Daoy (cell line): ENCODE measurements around the gene GPR162. TPM values are rescaled to one million over a fixed set of nuclear protein-coding genes. Genes with fewer than 3 reads are reported as not detected.

Source experiments
- DNase-seq: peaks from one replicate; pipeline ENCODE4 v3.0.0-alpha.2; 2015; ENCODE audit warnings: low read depth
- total RNA-seq: library from RNA; depleted of rRNA; stranded (reverse); fragments of >200 nt; shearing (Covaris generic); gene quantifications from 2 replicates; pipeline ENCODE4 v1.2.3, GENCODE V29; 2014

The GPR162 gene
- total RNA-seq, 1 experiment from 2014 or later = 0.74 TPM

DNA sequence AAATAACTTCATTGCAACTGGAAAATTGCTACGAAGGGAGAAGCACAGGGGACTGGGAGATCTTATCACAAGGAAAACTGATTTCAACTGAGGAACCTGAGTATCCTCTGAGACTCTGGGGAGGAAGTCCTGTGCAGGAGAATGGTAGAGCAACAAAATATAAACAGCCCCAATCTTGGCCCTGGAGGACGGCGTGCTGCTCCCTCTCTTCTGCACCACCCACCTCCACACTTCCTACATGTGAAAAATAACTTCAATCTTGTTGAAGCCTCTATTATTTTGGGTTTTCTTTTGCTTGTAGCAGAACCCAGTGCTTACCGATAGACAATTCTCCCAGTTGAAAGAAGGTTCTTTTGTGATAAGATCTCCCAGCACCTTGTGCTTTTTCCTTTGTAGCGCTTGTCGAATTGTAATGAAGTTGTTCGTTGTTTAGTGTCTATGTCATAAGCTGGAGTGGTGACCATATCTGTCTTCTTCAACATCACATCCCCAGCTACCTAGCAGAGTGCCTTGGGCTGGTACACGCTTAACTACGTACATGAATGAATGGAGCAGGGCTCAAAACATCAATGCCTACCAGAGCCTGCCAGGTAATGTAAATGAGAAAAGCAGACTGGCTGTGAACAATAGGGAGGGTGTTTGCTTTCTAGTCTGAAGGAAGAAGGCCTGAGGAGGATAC, 35.1 kb upstream of the GPR162 start:
- DNase-seq = no peak

DNA sequence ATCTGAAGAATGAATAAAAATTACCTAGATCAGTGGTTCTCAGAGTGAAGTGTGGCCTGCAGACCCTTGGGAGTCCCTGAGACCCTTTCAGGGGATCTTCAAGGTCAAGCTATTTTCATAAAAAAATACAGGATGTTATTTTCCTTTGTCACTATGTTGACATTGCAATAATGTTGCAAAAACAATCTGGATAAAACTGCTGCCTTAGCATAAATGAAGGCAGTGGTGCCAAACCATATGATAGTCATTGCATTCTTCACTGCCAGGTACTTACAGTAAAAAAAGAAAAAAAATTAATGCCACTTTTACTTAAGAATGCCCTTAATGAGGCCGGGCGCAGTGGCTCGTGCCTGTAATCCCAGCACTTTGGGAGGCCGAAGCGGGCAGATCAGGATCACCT, 34.3 kb upstream of the GPR162 start:
- DNase-seq = no peak

DNA sequence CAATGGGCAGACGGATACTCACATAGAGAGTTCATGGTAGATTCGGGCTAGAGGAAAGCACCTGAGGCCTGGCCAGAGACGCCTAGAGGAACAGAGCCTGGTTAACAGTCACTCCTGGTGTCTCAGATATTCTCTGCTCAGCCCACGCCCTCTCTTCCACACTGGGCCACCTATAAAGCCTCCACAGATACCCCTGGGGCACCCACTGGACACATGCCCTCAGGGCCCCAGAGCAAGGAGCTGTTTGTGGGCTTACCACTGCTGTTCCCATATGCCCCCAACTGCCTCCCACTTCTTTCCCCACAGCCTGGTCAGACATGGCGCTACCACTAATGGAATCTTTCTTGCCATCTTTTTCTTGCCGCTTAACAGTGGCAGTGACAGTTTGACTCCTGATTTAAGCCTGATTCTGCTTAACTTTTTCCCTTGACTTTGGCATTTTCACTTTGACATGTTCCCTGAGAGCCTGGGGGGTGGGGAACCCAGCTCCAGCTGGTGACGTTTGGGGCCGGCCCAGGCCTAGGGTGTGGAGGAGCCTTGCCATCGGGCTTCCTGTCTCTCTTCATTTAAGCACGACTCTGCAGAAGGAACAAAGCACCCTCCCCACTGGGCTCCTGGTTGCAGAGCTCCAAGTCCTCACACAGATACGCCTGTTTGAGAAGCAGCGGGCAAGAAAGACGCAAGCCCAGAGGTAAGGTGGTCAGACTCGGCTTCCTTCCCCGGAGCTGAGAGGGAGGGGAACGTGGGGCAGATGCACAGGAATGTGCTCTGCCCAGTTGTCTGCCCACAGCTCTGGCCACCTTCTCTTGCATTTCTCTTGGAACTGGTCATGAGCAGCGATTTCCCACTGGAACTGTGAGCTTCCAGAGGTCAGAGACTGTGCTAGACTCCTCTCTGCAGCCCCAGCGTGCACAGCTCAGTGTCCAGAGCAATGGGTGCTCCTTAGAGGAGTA, 32.4 kb upstream of the GPR162 start, which contains the start of gene CD4:
CD4 (plus strand) TSS at position 557 of the 953 bp plus-strand sequence. CDS start 10,611 bp downstream, outside the sequence.
- DNase-seq = no peak

DNA sequence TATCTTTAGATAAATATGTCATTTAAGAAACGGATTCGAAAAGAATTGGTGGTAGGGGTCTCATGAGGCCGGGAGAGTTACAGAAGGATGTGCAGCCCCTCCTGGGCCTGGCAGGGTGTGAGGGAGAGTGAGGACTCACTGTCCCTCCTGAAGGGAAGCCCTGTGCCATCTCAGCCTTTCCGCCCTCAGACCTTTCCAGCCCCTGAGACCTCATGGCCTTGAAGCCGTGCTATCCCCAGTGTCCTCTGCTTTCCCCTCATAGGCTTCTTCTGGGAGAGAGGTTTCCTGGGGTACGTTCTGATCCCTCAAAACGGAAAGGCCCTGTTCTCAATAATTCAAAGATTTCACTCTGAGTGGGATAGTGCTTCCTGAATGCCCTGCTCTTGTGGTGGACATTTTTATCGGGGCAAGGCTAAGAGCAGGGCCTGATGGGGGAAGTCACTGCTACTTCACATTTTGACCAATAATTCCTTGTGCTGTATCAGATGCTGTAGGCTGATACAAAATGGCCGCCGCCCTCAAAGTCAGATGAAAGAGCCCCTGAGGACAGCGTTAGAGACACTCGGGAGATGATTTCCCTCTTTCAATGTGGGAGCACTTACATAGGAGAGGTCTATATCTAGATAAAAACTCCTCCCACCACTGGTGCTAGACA, 31.0 kb upstream of the GPR162 start:
- no peak for DNase-seq

- DNase-seq = no peak
Observed at GRCh38 chr12:6791931-6792520, 29.6 kb upstream of the GPR162 start.

DNA sequence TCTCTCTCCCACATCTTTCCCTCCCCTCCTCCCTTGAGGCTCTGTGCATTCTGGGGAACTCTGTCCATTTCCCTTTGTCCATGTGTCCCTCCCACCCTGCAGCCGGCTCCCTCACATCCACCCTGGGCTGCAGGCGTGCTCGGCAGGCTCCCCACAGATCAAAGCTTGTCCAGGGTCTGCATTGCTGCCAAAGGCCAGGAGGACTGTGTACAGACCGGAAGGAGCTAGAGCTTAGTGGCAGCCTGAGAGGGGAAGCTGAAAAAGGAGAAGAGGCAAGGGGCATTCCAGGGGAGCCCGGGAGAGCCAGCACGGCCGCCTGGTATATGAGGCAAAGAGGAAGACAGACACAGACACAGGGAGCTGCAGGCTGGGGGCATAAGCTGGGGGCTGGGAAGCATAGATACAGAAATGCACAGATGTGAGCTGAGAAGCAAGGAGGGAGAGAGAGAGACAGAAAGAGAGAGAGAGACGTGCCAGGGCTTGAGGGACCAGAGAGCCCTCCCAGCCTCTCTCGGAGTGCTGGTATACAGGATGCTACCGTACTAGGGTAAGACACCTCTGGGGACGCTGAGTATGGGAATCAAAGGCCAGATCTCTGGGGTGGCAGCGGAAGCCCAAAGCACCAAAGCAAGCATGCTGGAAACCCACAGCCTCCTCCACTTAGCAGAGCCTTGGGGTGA, 29.0 kb upstream of the GPR162 start:
- DNase-seq = no peak

- no peak for DNase-seq
Observed at GRCh38 chr12:6795088-6795487, 26.5 kb upstream of the GPR162 start.

DNA sequence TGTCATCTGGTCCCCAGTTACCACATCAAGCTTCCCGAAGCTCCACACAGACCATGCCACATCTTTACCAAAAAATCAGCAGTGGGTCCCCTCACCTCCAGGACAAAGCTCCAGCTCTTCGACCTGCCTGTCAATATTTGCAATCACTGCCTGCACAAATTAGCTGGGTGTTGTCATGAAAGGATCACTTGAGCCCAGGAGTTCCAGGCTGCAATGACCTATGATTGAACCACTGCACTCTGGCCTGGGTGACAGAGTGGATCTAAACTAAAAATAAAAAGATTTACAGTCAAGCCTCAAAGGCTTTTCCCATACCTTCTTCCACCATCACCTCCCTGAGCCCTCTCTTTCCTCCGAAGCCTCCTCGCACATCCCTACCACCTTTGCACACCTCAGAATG, 25.0 kb upstream of the GPR162 start:
- DNase-seq = no peak

GRCh38 chr12:6799147-6799546, 22.5 kb upstream of the GPR162 start:
- no peak for DNase-seq

- DNase-seq = no peak
Observed at GRCh38 chr12:6807170-6807569, 14.5 kb upstream of the GPR162 start.

- DNase-seq = no peak
Observed at GRCh38 chr12:6809056-6809455, 12.6 kb upstream of the GPR162 start.

GRCh38 chr12:6810758-6811157, 10.9 kb upstream of the GPR162 start:
- DNase-seq = no peak

GRCh38 chr12:6813363-6813762, 8.3 kb upstream of the GPR162 start:
- no peak for DNase-seq

DNA sequence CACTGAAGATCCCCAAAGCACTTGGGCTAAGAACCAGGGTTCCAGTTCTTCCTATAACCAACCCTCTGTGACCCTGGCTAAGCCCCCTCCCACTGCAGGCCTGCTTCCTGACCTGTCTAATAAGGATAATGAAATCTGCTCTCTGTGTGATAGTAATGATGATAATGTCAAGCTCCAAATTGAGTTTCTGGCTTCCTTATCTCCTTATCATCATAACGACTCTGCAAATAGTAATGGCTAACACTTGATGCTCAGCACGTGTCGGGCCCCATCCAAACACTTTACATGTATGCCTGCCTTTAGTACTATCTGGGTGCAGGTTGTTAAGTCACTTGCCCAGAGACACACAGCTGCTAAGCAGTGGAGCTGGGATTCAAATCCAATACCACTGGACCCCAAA, 5.0 kb upstream of the GPR162 start:
- DNase-seq = no peak

DNA sequence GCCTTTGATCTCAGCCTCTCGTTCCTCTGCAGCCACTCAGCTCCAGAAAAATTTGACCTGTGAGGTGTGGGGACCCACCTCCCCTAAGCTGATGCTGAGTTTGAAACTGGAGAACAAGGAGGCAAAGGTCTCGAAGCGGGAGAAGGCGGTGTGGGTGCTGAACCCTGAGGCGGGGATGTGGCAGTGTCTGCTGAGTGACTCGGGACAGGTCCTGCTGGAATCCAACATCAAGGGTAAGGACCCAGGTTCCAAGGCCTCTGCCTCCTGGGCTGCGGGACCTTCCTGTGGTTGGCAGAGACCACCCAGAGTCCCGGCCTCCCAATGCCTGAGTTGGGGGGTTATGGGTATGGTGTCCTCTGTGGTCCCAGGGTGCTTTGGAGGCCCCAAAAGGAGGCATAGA, 4.5 kb upstream of the GPR162 start:
- DNase-seq = no peak

GRCh38 chr12:6817662-6818157, 3.9 kb upstream of the GPR162 start:
- no peak for DNase-seq

DNA sequence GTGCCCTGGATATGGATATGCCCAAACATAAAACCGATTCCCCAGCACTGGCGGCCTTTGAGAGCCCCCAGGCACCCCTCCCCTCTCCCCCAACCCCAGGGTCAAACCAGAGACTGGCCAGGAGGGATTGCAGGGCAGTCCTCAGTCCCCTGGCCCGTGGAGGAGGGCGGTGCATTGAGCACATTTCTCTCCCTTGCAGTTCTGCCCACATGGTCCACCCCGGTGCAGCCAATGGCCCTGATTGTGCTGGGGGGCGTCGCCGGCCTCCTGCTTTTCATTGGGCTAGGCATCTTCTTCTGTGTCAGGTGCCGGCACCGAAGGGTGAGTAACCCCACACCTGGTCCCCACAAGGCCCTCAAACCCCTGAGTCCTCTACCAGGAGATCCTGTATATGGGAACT, 3.4 kb upstream of the GPR162 start:
- DNase-seq = no peak

DNA sequence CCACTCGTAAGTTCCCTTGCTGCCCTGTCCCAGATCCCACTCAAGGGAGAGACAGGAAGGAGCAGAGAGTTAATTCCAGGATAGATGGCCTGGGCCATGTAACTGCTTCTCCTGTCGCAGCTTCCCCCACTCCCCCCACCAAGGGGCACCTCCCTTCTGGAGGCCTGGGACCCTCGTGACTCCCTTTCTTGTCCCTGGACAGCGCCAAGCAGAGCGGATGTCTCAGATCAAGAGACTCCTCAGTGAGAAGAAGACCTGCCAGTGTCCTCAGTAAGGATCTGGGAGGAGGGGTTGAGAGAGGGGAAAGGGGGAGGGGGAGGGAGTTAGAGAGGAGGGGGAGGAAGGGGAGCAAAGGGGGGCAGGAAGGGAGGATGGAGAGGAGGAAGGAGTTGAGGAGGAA, 3.0 kb upstream of the GPR162 start:
- DNase-seq = no peak

GRCh38 chr12:6819106-6820030, 2.3 kb upstream of the GPR162 start:
- peak; percentile 23 for DNase-seq

DNA sequence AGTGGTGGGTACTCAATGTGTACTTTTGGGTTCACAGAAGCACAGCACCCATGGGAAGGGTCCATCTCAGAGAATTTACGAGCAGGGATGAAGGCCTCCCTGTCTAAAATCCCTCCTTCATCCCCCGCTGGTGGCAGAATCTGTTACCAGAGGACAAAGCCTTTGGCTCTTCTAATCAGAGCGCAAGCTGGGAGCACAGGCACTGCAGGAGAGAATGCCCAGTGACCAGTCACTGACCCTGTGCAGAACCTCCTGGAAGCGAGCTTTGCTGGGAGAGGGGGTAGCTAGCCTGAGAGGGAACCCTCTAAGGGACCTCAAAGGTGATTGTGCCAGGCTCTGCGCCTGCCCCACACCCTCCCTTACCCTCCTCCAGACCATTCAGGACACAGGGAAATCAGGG, 1.5 kb upstream of the GPR162 start:
- peak; percentile 1 for DNase-seq
